ENCODE results near the gene PTPN7.
A peak's percentile ranks its signal among the peaks of the same experiment; 100 is the strongest.
"Not testable (repeated sequence)": the region's sequence is repeated elsewhere in the genome, so short reads cannot be mapped to it uniquely, and the experiment has no call there.

PTPN7 gene

GRCh38 chr1:202189918-202190715 is 29.7 kb upstream of the PTPN7 start:
- DNase-seq (ENCODE audit: low spot score) = no peak

GRCh38 chr1:202189001-202189790 is 28.8 kb upstream of the PTPN7 start:
- DNase-seq (ENCODE audit: low spot score) = peak; percentile 57
- FAIRE-seq = no peak

More at GRCh38 chr1:202189918-202190715, 29.7 kb upstream of the PTPN7 start:
- FAIRE-seq = no peak

GRCh38 chr1:202187697-202188407 is 27.4 kb upstream of the PTPN7 start:
- DNase-seq (ENCODE audit: low spot score) (no peak), FAIRE-seq (no peak)

- FAIRE-seq (no peak), DNase-seq (ENCODE audit: low spot score) (no peak)
These were observed 26.8 kb upstream of the PTPN7 start for GRCh38 chr1:202187041-202187671.

- DNase-seq (ENCODE audit: low spot score) = no peak
- FAIRE-seq = no peak
These were observed 25.9 kb upstream of the PTPN7 start for GRCh38 chr1:202186327-202186726.

- DNase-seq (ENCODE audit: low spot score) = peak; percentile 87
- peak; percentile 79 for FAIRE-seq
These were observed 24.5 kb upstream of the PTPN7 start for GRCh38 chr1:202184750-202185460.

GRCh38 chr1:202182040-202182877 is 21.9 kb upstream of the PTPN7 start:
- FAIRE-seq (no peak), DNase-seq (ENCODE audit: low spot score) (no peak)

- FAIRE-seq (no peak), DNase-seq (ENCODE audit: low spot score) (no peak)
These were observed 21.2 kb upstream of the PTPN7 start for GRCh38 chr1:202181586-202181985.

- FAIRE-seq; DNase-seq (ENCODE audit: low spot score): not testable (repeated sequence)
These were observed 20.3 kb upstream of the PTPN7 start for GRCh38 chr1:202180751-202181139.

GRCh38 chr1:202179828-202180750 is 19.7 kb upstream of the PTPN7 start:
- DNase-seq (ENCODE audit: low spot score) = no peak
- FAIRE-seq = no peak

GRCh38 chr1:202176949-202177927 is 16.8 kb upstream of the PTPN7 start:
- DNase-seq (ENCODE audit: low spot score) (no peak), FAIRE-seq (peak; percentile 9)

GRCh38 chr1:202173993-202174392 is 13.6 kb upstream of the PTPN7 start:
- FAIRE-seq = no peak
- DNase-seq (ENCODE audit: low spot score) = no peak

GRCh38 chr1:202172015-202172355 is 11.6 kb upstream of the PTPN7 start:
- DNase-seq (ENCODE audit: low spot score) = no peak
- no peak for FAIRE-seq

- DNase-seq (ENCODE audit: low spot score) (no peak), FAIRE-seq (no peak)
These were observed 11.1 kb upstream of the PTPN7 start for GRCh38 chr1:202171292-202172014.

GRCh38 chr1:202170726-202171125 is 10.3 kb upstream of the PTPN7 start:
- no peak for DNase-seq (ENCODE audit: low spot score)
- no peak for FAIRE-seq

- FAIRE-seq (no peak), DNase-seq (ENCODE audit: low spot score) (no peak)
These were observed 8.5 kb upstream of the PTPN7 start for GRCh38 chr1:202168861-202169260.
